GM18507 (cell line): Measurements from ENCODE around the gene GPR32.
"Not testable (repeated sequence)": the region's sequence is repeated elsewhere in the genome, so short reads cannot be mapped to it uniquely, and the experiment has no call there.

Source experiments
- DNase-seq: peaks from one replicate; pipeline ENCODE4 v3.0.0; 2011; ENCODE audit warnings: low read depth; ENCODE audit not compliant: insufficient read length; ENCODE audit errors: extremely low spot score
- FAIRE-seq: peaks from 2 replicates; lab custom pipeline; 2011; peaks lifted over from hg19 to GRCh38; lab: Jason Lieb, UNC

GPR32 gene

GRCh38 chr19:50797429-50797780, 27.1 kb downstream of the GPR32 start:
- FAIRE-seq (no peak), DNase-seq (no peak)

GRCh38 chr19:50797781-50798658, 27.8 kb downstream of the GPR32 start:
- FAIRE-seq (no peak), DNase-seq (no peak)

DNA sequence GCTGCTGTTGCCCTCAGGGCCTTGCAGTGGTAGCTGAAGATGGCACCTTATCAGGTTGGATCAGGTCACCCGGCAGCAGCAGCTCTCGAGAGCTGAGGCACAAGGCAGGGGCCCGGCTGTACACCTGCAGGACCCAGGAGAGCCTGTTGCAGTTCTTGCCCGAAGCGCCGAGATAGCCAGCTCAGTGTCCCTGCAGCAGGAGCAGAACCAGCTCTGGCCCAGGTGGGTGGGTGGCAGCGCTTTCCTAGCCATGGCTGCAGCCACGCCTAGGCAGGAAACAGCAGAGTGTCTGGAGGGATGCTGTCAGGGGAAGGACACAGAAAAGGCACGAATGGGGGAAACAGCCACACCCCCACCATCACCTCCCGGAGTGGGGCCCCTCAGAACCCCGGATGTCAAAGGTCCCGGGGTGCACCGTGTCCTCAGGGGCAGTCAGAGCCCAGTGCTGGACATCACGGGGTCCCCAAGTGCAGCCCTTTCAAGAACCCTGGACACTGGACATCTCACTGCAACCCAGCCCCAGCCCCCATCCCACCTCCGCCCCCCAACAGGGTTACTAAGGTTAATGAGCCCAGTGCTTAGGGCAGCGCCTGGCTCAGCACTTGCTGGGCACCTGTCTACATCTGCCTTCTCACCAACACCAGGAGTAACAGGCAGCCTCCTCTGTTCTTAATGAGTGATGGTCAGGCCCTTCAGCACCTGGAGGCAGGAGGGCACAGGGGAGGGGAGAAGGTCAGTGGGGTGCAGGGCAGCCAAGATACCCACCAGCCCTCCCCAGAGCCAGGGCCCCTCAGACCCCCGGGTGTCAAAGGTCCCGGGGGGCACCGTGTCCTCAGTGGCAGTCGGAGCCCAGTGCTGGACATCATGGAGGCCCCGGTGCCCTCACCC, 28.6 kb downstream of the GPR32 start:
- DNase-seq (no peak), FAIRE-seq (no peak)

DNA sequence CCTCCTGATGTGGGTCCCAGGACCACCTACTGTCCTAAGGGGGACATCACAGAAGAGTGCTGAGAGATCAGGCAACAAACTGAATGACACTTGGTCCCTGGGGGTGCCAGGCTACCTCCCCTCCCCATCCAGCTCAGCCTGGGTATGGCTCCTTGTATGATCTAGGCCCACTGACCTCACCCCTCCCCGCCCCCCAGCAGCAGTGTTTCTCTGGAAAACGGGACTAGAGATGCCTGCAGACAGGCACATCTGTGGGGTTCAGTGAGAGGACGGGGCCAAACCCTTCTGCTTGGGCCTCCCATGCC, 29.2 kb downstream of the GPR32 start:
- DNase-seq (no peak), FAIRE-seq (no peak)

GRCh38 chr19:50801107-50801506, 30.8 kb downstream of the GPR32 start:
- FAIRE-seq (no peak), DNase-seq (no peak)

DNA sequence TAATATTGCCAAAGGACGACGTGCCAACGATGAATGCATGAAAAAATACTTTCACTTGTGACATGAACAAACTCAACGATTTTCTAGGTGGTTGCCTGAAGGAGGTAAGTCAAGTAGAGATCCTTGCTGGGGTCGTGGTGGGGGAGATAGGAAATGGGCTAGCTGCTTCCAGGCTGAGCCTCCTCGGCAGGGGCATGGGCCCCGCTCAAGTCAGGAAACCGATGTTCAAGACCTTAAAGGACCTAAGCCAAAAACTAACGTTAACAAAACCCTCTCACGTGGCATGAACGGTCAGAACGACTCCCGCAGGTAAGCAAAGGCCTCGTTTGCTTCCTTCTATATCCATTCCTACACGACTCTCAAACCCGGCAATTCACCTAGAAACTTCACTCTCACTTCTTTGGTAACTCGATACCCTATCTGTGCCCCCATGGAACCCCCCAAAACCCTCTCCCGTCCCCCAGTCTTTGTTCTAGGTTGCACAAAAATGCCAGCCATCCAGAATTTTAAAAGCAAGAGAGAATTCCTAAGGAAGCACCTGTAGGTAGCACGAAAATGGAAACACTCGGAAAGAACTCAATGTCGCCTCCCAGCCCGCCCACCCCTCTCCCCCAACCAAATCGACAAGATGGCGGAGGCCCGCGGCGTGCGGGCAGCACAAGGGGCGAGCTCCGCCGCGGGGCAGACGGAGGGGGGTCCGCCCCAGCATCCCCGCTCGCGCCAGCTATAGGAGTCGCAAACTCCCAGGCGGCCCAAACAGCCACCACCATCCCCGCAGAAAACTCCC, 33.6 kb downstream of the GPR32 start:
- no peak for DNase-seq
- no peak for FAIRE-seq

DNA sequence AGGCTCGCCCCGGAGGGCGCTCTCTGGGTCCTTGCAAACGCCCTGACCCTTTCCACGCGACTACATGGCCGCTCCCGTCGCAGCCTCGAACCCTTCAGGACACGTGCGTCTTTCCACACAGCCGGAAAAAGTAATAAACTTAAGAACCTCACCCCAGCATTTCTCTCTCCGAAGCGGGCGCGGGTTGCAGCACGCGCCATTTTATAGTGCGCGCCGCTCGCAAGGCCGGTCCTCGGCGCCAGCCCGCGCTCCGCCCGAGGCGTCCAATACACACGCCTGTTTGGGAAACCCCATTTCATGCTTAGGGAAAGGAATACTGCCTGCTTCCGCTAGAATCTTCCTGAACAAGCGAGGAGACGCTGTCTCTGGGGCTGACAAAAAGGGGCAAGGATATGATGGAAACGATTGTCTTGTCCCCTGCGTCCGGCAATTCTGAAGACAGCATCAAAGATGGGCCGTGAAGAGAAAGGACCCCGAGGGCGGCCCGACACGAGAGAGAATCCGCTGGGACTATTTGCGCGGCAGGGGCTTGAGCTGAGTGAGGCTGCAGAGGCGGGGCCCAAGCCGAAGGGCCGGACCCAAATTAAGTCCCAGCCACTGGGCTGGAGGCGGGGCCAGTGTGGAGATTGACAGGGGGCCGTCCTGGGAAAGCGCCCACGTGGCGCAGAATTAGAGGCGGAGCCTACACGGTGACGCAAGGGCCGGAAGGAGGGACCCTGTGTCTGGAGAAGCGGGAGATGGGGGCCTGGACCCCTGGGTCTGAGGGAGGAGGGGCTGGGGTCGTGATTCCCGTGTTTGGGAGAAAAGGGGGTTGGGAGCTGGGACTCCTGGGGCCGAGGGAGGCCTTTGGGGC, 34.4 kb downstream of the GPR32 start:
- DNase-seq (peak; percentile 93), FAIRE-seq (peak; percentile 98)

- FAIRE-seq (no peak), DNase-seq (no peak)
Observed at GRCh38 chr19:50808856-50809255, 38.6 kb downstream of the GPR32 start.

DNA sequence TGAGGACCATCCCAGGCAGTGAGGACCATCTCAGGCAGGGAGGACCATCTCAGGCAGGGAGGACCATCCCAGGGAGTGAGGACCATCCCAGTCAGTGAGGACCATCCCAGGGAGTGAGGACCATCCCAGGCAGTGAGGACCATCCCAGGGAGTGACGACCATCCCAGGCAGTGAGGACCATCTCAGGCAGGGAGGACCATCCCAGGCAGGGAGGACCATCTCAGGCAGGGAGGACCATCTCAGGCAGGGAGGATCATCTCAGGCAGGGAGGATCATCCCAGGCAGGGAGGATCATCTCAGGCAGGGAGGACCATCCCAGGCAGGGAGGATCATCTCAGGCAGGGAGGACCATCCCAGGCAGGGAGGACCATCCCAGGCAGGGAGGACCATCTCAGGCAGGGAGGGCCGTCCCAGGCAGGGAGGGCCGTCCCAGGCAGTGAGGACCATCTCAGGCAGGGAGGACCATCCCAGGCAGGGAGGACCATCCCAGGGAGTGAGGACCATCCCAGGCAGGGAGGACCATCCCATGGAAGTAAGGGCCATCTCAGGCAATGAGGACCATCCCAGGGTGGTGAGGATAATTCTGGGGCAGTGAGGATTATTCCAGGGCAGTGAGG, 41.5 kb downstream of the GPR32 start:
- DNase-seq, FAIRE-seq: not testable (repeated sequence)

DNA sequence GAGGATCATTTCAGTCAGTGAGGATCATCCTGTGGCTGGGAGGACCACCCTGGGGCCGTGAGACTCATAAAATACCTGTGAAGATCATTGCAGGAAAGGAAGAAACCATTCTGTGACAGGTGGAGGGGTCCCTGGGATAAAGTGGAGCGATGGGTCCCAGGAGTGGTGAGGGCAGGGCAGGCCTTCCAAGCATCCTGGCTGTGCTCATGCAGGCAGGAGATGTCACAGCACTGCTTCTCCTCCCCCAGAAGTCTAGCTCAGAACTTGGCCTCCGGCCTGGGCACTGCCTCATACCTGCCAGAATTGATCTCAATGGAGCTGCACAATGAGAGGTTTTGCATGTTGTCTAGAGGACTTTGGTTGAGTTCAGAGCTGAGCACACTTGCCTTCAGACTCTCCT, 42.2 kb downstream of the GPR32 start:
- DNase-seq (no peak), FAIRE-seq (no peak)

GRCh38 chr19:50814883-50815282, 44.6 kb downstream of the GPR32 start:
- DNase-seq: no peak
- FAIRE-seq: no peak

GRCh38 chr19:50815439-50815838, 45.2 kb downstream of the GPR32 start:
- FAIRE-seq (no peak), DNase-seq (no peak)

- peak; percentile 73 for DNase-seq
- no peak for FAIRE-seq
Observed at GRCh38 chr19:50817941-50818858, 47.9 kb downstream of the GPR32 start.

GRCh38 chr19:50818859-50819472, 48.7 kb downstream of the GPR32 start:
- DNase-seq (no peak), FAIRE-seq (peak; percentile 24)

DNA sequence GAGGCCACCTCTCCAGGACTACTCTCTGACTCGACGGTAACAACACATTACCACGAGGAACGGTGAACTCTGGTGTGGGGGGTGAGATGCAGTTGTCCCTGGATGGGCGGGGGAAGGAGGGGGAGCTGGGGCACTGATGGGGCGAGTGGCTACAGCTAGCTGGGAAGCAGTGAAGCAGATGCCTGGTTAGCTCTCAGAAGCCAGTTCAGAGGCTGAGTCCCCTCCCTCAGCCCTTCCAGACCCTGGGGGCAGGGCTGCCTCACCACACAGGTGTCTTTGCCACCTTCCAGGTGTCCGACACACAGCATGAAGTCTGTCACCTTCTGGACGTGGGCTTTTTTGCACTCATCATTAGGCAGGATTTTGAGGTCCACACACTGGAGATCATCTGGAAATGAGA, 49.4 kb downstream of the GPR32 start:
- DNase-seq: no peak
- FAIRE-seq: no peak

- DNase-seq (no peak), FAIRE-seq (peak; percentile 57)
Observed at GRCh38 chr19:50820086-50820485, 49.8 kb downstream of the GPR32 start.

DNA sequence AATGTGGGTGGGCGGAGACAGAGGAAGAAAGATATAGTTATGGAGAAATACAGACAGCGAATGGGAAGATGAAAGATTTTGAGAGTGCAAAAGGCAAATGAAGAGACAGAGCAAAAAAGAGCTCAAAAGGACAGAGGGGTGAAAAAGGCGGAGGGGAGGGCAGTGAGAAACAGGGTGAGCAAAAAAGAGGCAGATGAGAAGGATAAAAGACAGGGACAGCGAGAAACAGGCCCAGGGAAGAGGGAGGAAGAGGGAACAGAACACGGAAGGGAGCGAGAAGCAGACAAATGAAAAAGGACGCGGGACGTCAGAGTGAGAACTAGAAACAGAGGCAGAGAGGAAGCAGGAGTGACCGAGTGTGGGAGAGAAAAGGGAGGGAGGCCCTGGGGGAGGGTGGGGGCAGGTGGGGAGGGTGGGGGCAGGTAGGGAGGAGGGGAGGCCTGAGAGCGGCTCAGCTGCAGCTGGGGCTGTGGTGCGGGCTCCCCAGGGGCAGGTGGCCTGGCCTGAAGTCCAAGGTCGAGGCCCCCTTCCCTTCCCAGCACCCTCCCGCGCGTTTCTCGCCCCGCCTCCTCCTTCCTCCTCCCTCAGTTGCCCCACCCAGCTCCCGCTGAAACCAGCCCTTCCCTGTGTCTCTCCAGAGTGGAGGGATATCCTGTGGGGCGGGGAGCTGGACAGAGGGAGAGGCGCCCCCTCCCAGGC, 50.4 kb downstream of the GPR32 start:
- FAIRE-seq (peak; percentile 75), DNase-seq (peak; percentile 45)
